HG03039 (cell line): ENCODE measurements around the gene HTR1A.

Source experiments
- ATAC-seq: cut with Tn5 transposase; IDR thresholded peaks from one replicate; pipeline ENCODE4 v1.9.1; 2021; ENCODE audit warnings: mild to moderate bottlenecking, moderate library complexity; ENCODE audit not compliant: unreplicated experiment

HTR1A gene

DNA sequence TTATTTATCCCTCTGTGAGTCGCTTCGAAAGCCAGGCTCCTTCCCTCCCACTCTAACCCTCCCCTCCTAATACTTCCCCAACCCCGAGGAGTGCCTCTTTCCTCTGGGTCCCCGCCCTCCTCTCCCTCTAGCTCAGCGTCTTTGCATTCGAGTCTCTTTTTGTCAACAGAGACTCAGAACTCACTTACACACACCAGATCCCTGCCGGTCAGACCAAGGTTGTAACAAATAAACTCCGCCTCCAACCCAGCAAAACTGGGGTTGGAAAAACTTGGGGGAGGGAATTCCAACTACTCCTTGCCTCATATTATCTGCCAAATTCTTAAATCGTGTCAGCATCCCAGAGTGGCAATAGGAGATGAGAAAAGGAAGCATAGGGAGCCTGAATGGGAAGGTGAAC is at the start of gene HTR1A:
Gene HTR1A (minus strand): TSS at position 167 of the 400 bp plus-strand sequence. CDS start 726 bp downstream, outside the sequence.
- no peak for ATAC-seq

GRCh38 chr5:64003966-64004365 is 41.7 kb upstream of the HTR1A start:
- no peak for ATAC-seq

GRCh38 chr5:64000096-64000495 is 37.9 kb upstream of the HTR1A start:
- no peak for ATAC-seq

GRCh38 chr5:63987053-63987452 is 24.8 kb upstream of the HTR1A start:
- no peak for ATAC-seq

GRCh38 chr5:63981864-63982263 is 19.6 kb upstream of the HTR1A start:
- ATAC-seq: no peak

DNA sequence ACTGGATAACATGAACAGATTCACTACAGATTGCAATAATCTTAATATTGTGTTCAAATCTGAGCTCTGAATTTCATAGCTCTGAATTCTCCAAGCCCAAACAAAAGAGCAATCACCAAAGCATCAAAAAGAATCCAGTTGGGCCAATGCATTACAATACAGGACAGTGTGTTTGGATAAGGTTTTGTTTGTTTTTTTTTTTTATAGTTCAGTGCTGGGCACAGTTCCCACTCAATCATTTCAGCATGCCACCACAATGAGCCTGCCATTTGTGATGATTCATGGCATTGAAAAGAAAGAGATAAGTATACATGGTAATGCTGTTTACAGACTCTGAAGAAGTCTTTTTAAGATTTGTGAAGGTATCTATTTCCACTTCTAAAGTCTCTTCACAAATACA is 1.7 kb upstream of the HTR1A start:
- no peak for ATAC-seq

- ATAC-seq: peak; percentile 76
Observed at GRCh38 chr5:63963080-63963735, 963 bp upstream of the HTR1A start.

DNA sequence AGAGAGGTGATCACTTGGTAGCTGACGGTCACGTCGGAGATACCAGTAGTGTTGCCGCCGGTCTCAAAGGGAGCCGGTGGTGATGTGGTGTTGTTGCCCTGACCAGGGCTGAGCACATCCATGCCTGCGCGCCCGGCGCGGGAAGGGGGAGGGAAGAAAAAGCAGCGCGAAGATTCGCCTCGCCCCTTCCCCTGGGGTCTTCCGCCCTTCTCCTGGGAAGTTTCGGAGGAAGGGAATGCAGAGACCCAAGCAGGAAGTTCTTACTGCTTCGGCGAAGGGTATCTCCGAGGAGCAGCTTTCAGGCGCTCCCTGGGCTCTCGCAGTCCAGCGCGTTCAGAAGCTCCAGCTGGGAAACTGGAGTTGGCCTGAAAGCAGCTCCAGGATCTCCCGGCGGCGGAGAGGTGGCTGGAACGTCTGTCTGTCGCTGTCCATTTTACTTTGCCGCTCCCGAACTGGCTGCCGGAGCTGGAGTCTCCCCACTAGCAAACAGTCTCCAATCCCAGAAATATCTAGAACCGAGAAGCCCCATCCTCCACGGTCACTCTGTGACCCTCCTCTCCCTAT is 565 bp downstream of the HTR1A start:
- ATAC-seq: no peak

DNA sequence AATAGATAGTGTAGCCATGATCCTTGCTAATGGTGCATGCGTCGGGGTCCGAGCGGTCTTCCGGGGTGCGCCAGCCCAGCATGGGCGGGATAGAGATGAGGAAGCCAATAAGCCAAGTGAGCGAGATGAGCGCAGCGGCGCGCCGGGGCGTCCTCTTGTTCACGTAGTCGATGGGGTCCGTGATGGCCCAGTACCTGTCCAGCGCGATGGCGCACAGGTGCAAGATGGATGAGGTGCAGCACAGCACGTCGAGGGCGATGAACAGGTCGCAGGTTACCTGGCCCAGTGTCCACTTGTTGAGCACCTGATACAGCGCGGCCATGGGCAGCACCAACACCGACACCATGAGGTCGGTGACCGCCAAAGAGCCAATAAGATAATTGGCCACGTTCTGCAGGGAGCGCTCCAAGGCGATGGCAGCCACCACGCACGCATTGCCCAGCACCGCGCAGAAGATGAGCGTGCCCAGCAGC is 1.1 kb downstream of the HTR1A start:
- no peak for ATAC-seq

GRCh38 chr5:63960646-63961045 is 1.6 kb downstream of the HTR1A start:
- ATAC-seq: no peak

DNA sequence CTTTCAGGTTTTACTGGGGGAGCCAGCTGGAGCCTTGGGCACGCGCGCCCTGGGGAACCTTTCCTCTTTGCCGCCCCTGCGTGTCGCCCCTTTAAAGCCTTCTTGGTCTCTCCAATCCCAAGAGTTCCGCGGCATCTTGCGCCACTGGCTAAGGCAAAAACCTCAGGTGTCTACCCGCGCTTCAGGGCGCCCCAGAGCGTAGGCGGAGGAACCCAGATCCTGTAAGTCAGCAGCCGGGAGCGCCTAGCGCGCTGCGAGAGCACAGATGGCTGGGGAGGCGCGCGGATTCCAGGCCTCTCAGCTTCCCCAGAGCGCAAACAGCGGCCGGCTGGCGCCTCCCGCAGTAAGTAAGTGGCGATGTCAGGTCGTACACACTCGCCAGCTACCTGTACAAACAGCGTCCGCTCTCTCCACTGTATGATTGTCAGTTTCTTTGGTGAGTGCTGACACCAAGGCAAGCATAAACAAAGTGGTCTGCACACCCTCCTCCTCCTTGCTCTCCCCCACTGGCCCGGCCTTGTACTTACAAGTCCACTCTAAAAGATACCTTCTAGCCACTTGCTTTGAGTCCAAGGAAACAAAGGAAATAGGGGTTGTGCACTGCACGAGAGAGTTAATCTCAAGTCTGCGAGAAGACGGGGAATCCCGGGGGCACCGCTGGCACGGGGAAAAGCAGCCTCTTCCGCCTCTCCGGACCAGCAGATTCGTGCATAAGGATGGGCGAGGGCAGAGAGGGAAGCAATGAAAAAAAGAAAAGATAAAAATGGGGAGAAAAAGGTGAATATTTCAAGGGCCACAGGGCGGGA is 2.9 kb downstream of the HTR1A start:
- ATAC-seq: no peak

- no peak for ATAC-seq
Observed at GRCh38 chr5:63958654-63959053, 3.6 kb downstream of the HTR1A start.

- ATAC-seq: no peak
Observed at GRCh38 chr5:63957617-63958016, 4.6 kb downstream of the HTR1A start.

DNA sequence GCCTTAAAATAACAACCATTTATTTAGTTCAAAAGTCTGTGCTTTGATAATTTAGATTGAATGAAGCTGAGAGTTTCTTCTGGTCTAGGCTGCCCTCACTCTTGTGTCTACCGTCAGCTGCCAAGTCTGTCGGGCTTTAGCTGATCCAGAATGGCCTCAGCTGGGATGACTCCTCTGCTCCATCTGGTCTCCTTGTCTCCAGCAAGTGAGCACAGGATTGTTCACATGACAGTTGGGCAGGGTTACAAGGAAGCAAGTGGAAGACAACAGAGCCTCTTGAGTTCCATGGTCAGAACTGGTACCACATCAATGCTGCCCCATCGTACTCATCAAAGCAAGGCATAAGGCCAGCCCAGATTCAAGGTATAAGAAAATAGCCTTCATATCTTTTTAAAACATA is 9.0 kb downstream of the HTR1A start:
- ATAC-seq: no peak

GRCh38 chr5:63935103-63935502 is 27.1 kb downstream of the HTR1A start:
- ATAC-seq: no peak

DNA sequence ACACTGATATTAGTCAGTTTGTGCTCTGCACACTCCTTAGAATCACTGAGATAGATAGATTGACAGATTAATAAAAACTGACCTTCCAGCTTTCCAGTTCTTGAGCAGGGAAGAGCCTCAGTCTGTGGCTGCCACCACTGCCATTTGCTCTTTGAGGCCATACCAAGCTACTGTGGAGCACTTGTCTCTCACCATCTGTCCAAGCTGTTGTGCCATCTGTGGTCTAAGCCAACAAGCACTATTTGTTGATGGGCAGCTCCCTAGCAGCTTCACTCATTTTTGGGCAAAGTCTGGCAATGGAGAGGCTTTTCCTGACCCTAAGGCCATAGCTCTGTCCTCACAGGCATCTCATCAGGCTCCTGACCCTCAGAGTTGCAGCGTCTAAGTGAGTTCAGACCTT is 30.4 kb downstream of the HTR1A start:
- ATAC-seq: no peak

- ATAC-seq: no peak
Observed at GRCh38 chr5:63928451-63928850, 33.8 kb downstream of the HTR1A start.

GRCh38 chr5:63923914-63924313 is 38.3 kb downstream of the HTR1A start:
- ATAC-seq: no peak

- ATAC-seq: no peak
Observed at GRCh38 chr5:63919763-63920478, 42.3 kb downstream of the HTR1A start.

- no peak for ATAC-seq
Observed at GRCh38 chr5:63916786-63917185, 45.5 kb downstream of the HTR1A start.

DNA sequence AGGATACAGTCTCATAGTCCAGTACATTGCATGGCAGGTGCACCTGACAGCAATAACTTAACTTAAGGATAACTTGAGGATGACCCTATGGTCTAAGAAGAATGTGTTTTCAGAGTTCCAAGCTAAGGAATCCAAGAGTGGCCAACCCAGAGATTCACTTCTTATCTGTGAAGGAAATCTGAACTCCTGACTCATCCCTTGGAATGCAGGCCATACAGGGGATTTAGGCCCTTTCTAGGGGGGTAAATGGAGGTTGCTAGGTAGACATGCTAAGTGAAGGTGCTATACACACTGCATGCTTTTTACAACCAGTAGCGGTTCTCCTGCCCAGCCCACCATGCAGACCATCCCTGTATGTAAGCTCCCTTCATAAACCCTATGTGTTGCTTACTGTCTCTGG is 50.4 kb downstream of the HTR1A start:
- ATAC-seq: no peak
